ENCODE results near the gene TMEM44.

- TF ChIP-seq CTCF (conservative IDR thresholded peaks at IDR 0.05; ENCODE audit: low read length) (no peak), EZH2phosphoT487 (IDR thresholded peaks at IDR 0.05; ENCODE audit: borderline replicate concordance) (no peak)
Measured at GRCh38 chr3:194637066-194637465, 3.8 kb upstream of the TMEM44 start.

Data from Loucy (cell line).